ENCODE data around the gene FTSJ1.
A peak's percentile ranks its signal among the peaks of the same experiment; 100 is the strongest.

GRCh38 chrX:48468693-48469691 lies 7.0 kb upstream of the FTSJ1 start:
- TF ChIP-seq, protein P1, sequence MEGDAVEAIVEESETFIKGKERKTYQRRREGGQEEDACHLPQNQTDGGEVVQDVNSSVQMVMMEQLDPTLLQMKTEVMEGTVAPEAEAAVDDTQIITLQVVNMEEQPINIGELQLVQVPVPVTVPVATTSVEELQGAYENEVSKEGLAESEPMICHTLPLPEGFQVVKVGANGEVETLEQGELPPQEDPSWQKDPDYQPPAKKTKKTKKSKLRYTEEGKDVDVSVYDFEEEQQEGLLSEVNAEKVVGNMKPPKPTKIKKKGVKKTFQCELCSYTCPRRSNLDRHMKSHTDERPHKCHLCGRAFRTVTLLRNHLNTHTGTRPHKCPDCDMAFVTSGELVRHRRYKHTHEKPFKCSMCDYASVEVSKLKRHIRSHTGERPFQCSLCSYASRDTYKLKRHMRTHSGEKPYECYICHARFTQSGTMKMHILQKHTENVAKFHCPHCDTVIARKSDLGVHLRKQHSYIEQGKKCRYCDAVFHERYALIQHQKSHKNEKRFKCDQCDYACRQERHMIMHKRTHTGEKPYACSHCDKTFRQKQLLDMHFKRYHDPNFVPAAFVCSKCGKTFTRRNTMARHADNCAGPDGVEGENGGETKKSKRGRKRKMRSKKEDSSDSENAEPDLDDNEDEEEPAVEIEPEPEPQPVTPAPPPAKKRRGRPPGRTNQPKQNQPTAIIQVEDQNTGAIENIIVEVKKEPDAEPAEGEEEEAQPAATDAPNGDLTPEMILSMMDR (conservative IDR thresholded peaks at IDR 0.05; ENCODE audit: low read depth, low read length), result peak; percentile 18; the same call in 1 of the 2 replicates
- no peak for TF ChIP-seq EZH2phosphoT487 (IDR thresholded peaks at IDR 0.05; ENCODE audit: borderline replicate concordance, low read length)
- TF ChIP-seq EZH2 (IDR thresholded peaks at IDR 0.05; ENCODE audit: low read length, unreplicated experiment), result no peak

Data from PC-3 (cell line).